ENCODE data around the gene MORC2.

The MORC2 gene

DNA sequence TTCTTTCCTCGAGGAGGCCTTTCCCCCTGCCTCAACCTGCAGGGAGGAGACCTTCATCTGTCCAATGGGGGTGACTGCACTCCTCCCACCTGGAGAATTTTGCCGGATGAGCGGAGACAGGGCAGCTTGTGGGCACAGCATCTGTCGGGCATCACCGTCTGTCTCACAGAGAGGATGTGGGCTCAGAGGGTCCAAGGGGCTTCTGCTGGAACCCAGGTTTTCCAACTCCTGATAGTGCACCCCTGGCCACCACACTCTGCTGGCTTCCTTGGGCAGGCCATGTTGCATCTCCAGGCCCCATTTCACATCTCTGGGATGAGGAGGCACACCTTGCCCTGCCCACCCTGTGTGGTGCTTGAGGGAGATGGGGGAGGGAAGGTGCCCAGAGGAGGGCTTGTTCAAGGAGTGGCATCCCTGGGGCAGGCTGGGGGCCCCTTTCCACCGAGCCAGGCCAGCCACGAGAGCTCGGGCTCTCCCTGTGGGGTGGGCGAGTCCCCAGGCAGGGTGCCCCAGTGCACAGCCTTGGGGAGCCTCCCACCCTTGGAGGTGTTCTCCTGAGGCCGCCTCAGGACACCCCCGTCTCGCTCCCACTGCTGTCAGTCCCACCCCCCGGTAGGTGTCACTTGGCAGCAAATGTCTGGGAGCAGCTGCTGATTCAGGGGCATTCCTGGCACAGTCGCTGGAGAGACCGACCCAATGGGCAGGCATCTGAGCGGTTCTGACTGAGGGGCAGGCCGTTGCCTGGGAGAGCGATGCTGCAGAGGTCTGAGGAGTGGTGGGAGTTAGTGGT is 84.2 kb downstream of the MORC2 start:
- no peak for ATAC-seq
- no peak for TF ChIP-seq ARNTL (CRISPR knock-in tag; IDR thresholded peaks at IDR 0.05; ENCODE audit: borderline replicate concordance, low read depth)
- TF ChIP-seq ZNF8 (CRISPR knock-in tag; IDR thresholded peaks at IDR 0.05), result no peak
- no peak for TF ChIP-seq ZNF565 (CRISPR knock-in tag; conservative IDR thresholded peaks at IDR 0.05; ENCODE audit: low read depth)
- TF ChIP-seq PPARA (CRISPR knock-in tag; IDR thresholded peaks at IDR 0.05; ENCODE audit: borderline replicate concordance), result no peak
- TF ChIP-seq CSRNP3 (CRISPR knock-in tag; IDR thresholded peaks at IDR 0.05), result no peak
- TF ChIP-seq ZNF70 (CRISPR knock-in tag; IDR thresholded peaks at IDR 0.05), result no peak
- TF ChIP-seq, protein P1, sequence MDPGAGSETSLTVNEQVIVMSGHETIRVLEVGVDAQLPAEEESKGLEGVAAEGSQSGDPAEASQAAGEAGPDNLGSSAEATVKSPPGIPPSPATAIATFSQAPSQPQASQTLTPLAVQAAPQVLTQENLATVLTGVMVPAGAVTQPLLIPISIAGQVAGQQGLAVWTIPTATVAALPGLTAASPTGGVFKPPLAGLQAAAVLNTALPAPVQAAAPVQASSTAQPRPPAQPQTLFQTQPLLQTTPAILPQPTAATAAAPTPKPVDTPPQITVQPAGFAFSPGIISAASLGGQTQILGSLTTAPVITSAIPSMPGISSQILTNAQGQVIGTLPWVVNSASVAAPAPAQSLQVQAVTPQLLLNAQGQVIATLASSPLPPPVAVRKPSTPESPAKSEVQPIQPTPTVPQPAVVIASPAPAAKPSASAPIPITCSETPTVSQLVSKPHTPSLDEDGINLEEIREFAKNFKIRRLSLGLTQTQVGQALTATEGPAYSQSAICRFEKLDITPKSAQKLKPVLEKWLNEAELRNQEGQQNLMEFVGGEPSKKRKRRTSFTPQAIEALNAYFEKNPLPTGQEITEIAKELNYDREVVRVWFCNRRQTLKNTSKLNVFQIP (CRISPR knock-in tag; IDR thresholded peaks at IDR 0.05; ENCODE audit: borderline replicate concordance, low read depth), result no peak
- no peak for TF ChIP-seq RARB (CRISPR knock-in tag; IDR thresholded peaks at IDR 0.05)
- no peak for TF ChIP-seq ISL1 (CRISPR knock-in tag; IDR thresholded peaks at IDR 0.05)
- no peak for TF ChIP-seq ZC3H10 (CRISPR knock-in tag; IDR thresholded peaks at IDR 0.05)
- TF ChIP-seq ESRRG (CRISPR knock-in tag; IDR thresholded peaks at IDR 0.05), result no peak
- no peak for TF ChIP-seq SNAI2 (CRISPR knock-in tag; IDR thresholded peaks at IDR 0.05)
- TF ChIP-seq GLIS3 (CRISPR knock-in tag; IDR thresholded peaks at IDR 0.05), result no peak

GRCh38 chr22:30883586-30884145 is 84.9 kb downstream of the MORC2 start:
- no peak for TF ChIP-seq TSHZ2 (CRISPR knock-in tag; IDR thresholded peaks at IDR 0.05)
- no peak for TF ChIP-seq RARB (CRISPR knock-in tag; IDR thresholded peaks at IDR 0.05)
- TF ChIP-seq PATZ1 (CRISPR knock-in tag; IDR thresholded peaks at IDR 0.05; ENCODE audit: borderline replicate concordance), result no peak
- no peak for TF ChIP-seq PPARA (CRISPR knock-in tag; IDR thresholded peaks at IDR 0.05; ENCODE audit: borderline replicate concordance)
- no peak for TF ChIP-seq ZNF70 (CRISPR knock-in tag; IDR thresholded peaks at IDR 0.05)
- no peak for TF ChIP-seq ISL1 (CRISPR knock-in tag; IDR thresholded peaks at IDR 0.05)
- TF ChIP-seq TOX (CRISPR knock-in tag; IDR thresholded peaks at IDR 0.05; ENCODE audit: borderline replicate concordance), result no peak
- TF ChIP-seq ZFP30 (CRISPR knock-in tag; IDR thresholded peaks at IDR 0.05), result no peak
- no peak for TF ChIP-seq SNAI2 (CRISPR knock-in tag; IDR thresholded peaks at IDR 0.05)
- ATAC-seq, result no peak

GRCh38 chr22:30882974-30883533 is 85.5 kb downstream of the MORC2 start:
- ATAC-seq, result no peak
- TF ChIP-seq ZNF565 (CRISPR knock-in tag; conservative IDR thresholded peaks at IDR 0.05; ENCODE audit: low read depth), result no peak
- TF ChIP-seq TSHZ2 (CRISPR knock-in tag; IDR thresholded peaks at IDR 0.05), result no peak
- TF ChIP-seq, protein P1 (CRISPR knock-in tag; IDR thresholded peaks at IDR 0.05; ENCODE audit: borderline replicate concordance, low read depth), result no peak
- TF ChIP-seq ISL1 (CRISPR knock-in tag; IDR thresholded peaks at IDR 0.05), result no peak
- TF ChIP-seq TOX (CRISPR knock-in tag; IDR thresholded peaks at IDR 0.05; ENCODE audit: borderline replicate concordance), result no peak
- TF ChIP-seq ARNTL (CRISPR knock-in tag; IDR thresholded peaks at IDR 0.05; ENCODE audit: borderline replicate concordance, low read depth), result no peak
